ENCODE measurements around the gene CNTNAP5. TPM values are rescaled to one million over a fixed set of nuclear protein-coding genes. Genes with fewer than 3 reads are reported as not detected.

CNTNAP5 gene
- total and polyA plus RNA-seq, 8 donors = 0.03 to 0.29 (median 0.10) TPM; not detected in 4

DNA sequence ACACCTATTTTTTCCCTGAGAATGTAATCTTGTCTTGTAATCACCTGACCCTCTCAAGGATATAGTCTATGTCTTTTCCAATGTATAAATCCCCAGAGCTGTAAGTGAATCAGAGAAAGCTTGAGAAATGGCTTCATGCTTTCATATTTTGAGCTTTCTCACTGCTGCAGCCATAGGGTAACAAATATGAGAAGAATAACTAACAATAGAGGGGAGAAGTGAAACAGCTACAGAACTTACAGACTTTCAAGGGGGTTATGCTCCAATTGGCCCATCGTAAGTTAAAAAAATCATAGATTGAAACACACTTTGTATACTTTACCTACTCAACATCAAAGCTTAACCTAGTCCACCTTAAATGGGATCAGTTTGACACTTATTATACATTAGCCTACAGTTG is 111.0 kb downstream of the CNTNAP5 start:
- Histone ChIP-seq H3K27me3 (no peaks in the 10 kb centered on the region), H3K27ac (no peak overlapping the region), H3K4me1 (no peaks in the 10 kb centered on the region), H3K36me3 (no peaks in the 10 kb centered on the region), H3K4me3 (no peak overlapping the region), H3K9me3 (peaks cover 0 to 9% of the 10 kb centered on the region in 2 donors)
- TF ChIP-seq, protein P1, sequence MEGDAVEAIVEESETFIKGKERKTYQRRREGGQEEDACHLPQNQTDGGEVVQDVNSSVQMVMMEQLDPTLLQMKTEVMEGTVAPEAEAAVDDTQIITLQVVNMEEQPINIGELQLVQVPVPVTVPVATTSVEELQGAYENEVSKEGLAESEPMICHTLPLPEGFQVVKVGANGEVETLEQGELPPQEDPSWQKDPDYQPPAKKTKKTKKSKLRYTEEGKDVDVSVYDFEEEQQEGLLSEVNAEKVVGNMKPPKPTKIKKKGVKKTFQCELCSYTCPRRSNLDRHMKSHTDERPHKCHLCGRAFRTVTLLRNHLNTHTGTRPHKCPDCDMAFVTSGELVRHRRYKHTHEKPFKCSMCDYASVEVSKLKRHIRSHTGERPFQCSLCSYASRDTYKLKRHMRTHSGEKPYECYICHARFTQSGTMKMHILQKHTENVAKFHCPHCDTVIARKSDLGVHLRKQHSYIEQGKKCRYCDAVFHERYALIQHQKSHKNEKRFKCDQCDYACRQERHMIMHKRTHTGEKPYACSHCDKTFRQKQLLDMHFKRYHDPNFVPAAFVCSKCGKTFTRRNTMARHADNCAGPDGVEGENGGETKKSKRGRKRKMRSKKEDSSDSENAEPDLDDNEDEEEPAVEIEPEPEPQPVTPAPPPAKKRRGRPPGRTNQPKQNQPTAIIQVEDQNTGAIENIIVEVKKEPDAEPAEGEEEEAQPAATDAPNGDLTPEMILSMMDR (IDR thresholded peaks at IDR 0.05) = no peak
- ATAC-seq = no peak
- intact Hi-C loops (cut with DNase I) = no loop called here
- no peak for DNase-seq

DNA sequence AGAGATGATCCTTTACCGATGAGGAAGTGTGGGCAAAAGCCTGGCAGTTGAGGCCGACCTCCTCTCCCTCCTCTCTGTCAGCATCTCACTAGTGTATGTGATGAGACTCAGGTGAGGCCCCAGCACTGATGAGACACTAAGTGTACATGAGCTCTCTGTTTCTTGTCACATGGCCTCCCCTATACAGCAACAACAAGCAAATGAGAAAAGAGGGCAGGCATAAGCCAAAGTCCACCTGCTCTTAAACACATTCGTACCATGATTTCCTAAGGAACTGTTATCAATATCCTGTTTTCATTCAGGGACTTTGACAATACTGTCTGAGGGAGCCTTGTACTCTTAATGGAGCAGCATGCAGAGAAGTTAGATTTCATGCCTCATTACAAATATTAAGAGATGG is 113.0 kb downstream of the CNTNAP5 start:
- intact Hi-C loops (cut with DNase I) = no loop called here
- DNase-seq (no peak), ATAC-seq (no peak)
- Histone ChIP-seq H3K27ac (no peak overlapping the region), H3K4me3 (no peak overlapping the region), H3K4me1 (no peaks in the 10 kb centered on the region), H3K27me3 (no peaks in the 10 kb centered on the region), H3K36me3 (no peaks in the 10 kb centered on the region), H3K9me3 (peaks cover 0 to 9% of the 10 kb centered on the region in 2 donors)
- TF ChIP-seq, protein P1 (IDR thresholded peaks at IDR 0.05) = no peak

- TF ChIP-seq, protein P1 (IDR thresholded peaks at IDR 0.05) = no peak
- no peaks in the 10 kb centered on the region for H3K27me3 ChIP-seq
- DNase-seq = no peak
- H3K9me3 ChIP-seq = no peaks in the 10 kb centered on the region
- H3K4me3 ChIP-seq = no peak overlapping the region
- H3K36me3 ChIP-seq = no peaks in the 10 kb centered on the region
- H3K4me1 ChIP-seq = no peaks in the 10 kb centered on the region
- no peak for ATAC-seq
- intact Hi-C loops (cut with DNase I) = no loop called here
- H3K27ac ChIP-seq = no peak overlapping the region
Measured at GRCh38 chr2:124145982-124146381, 120.9 kb downstream of the CNTNAP5 start.

DNA sequence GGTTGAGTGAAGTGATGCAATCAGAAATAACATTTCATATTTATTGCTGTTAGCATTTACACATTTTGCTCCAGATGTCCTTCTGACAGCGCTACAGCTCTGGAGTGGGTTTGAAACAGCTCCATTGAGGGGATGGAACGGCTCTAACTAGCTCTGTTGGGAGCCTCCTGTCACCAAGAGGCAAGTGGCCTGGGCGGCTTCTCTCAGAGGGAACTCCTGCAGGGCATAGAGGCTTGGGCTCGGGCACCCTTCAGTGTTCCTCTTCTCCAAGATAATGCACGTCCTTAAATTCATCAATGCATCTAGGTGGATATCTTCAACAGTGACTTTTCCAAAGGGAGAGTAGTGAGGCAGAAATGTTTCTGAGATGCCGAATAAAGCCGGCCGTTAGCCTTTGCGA is 122.5 kb downstream of the CNTNAP5 start:
- ATAC-seq = no peak
- Histone ChIP-seq H3K4me1 (no peaks in the 10 kb centered on the region), H3K27ac (no peak overlapping the region), H3K4me3 (no peak overlapping the region), H3K9me3 (no peaks in the 10 kb centered on the region), H3K27me3 (no peaks in the 10 kb centered on the region), H3K36me3 (no peaks in the 10 kb centered on the region)
- DNase-seq = no peak
- intact Hi-C loops (cut with DNase I) = no loop called here
- TF ChIP-seq, protein P1 (IDR thresholded peaks at IDR 0.05) = no peak

DNA sequence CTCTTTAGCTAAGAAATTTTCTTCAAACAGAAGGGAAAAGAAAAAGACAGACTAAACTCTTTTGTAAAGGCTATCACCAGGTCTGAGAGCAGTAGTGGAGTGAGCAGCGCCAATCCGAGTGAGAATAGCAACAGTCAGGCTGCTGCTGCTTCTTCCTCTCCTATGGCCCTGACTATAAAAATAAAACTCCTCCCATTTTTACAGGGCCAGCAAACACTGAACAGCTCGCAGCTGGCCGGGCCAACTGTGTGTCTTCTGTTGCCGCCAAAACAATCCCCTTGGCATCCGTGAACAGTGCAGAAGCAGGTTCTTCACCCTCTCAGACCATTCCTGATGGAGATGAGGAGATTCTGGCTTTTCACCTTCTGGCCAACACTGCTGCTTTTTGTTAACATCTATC is 124.5 kb downstream of the CNTNAP5 start:
- Histone ChIP-seq H3K36me3 (no peaks in the 10 kb centered on the region), H3K27me3 (no peaks in the 10 kb centered on the region), H3K4me3 (no peak overlapping the region), H3K4me1 (no peaks in the 10 kb centered on the region), H3K27ac (no peak overlapping the region), H3K9me3 (no peaks in the 10 kb centered on the region)
- DNase-seq (no peak), ATAC-seq (no peak)
- TF ChIP-seq, protein P1 (IDR thresholded peaks at IDR 0.05) = no peak
- intact Hi-C loops (cut with DNase I) = no loop called here

Measured in left lung (tissue), 10 donors.